SJSA1 (cell line): ENCODE data around the gene KCNJ12. TPM values are rescaled to one million over a fixed set of nuclear protein-coding genes. Genes with fewer than 3 reads are reported as not detected.
"Not testable (repeated sequence)": the region's sequence is repeated elsewhere in the genome, so short reads cannot be mapped to it uniquely, and the experiment has no call there.

Experiments
- DNase-seq, 2 experiments: peaks; one replicate each; pipeline ENCODE4 v3.0.0-alpha.2; 2015 to 2020; ENCODE audit warnings: low spot score in 2 of 2, low read depth in 1 of 2
- H3K27ac ChIP-seq: fragments of 250-450 bp; sonication (Bioruptor Pico); 2 replicates; pipeline ENCODE4 v1.5.1; 2020; ENCODE audit warnings: mild to moderate bottlenecking, moderate library complexity
- H3K27me3 ChIP-seq: fragments of 250-450 bp; sonication (Bioruptor Pico); replicated peaks from 2 replicates; pipeline ENCODE4 v1.5.1; 2020; ENCODE audit warnings: mild to moderate bottlenecking, moderate library complexity
- H3K36me3 ChIP-seq: fragments of 250-450 bp; sonication (Bioruptor Pico); 2 replicates; pipeline ENCODE4 v1.5.1; 2020; ENCODE audit warnings: mild to moderate bottlenecking
- H3K4me1 ChIP-seq: fragments of 250-450 bp; sonication (Bioruptor Pico); replicated peaks from 2 replicates; pipeline ENCODE4 v1.6.1; 2021; ENCODE audit warnings: mild to moderate bottlenecking
- H3K4me3 ChIP-seq: fragments of 250-450 bp; sonication (Bioruptor Pico); 2 replicates; pipeline ENCODE4 v1.5.1; 2020; ENCODE audit warnings: mild to moderate bottlenecking
- H3K9me3 ChIP-seq: fragments of 250-450 bp; sonication (Bioruptor Pico); replicated peaks from 2 replicates; pipeline ENCODE4 v1.5.1; 2020; ENCODE audit warnings: mild to moderate bottlenecking
- total RNA-seq: library from RNA; depleted of rRNA; stranded (reverse); fragments of >200 nt; shearing (Covaris generic); gene quantifications from 2 replicates; pipeline ENCODE4 v1.2.3, GENCODE V29; 2014

KCNJ12 gene
- total RNA-seq, 1 experiment from 2014 or later, result not detected

GRCh38 chr17:21453144-21453898 is 77.2 kb downstream of the KCNJ12 start:
- no peaks in the 10 kb centered on the region for H3K27me3 ChIP-seq
- no peak overlapping the region for H3K27ac ChIP-seq
- DNase-seq, result no peak
- H3K9me3 ChIP-seq, result no peaks in the 10 kb centered on the region
- no peaks in the 10 kb centered on the region for H3K36me3 ChIP-seq
- H3K4me1 ChIP-seq, result no peaks in the 10 kb centered on the region
- no peak overlapping the region for H3K4me3 ChIP-seq

GRCh38 chr17:21454006-21454405 is 77.8 kb downstream of the KCNJ12 start:
- not testable (repeated sequence) for H3K36me3 ChIP-seq, DNase-seq, H3K27ac ChIP-seq, H3K4me1 ChIP-seq, H3K27me3 ChIP-seq, H3K4me3 ChIP-seq, H3K9me3 ChIP-seq

GRCh38 chr17:21454441-21454840 is 78.3 kb downstream of the KCNJ12 start:
- H3K36me3 ChIP-seq, result no peaks in the 10 kb centered on the region
- H3K4me1 ChIP-seq, result no peaks in the 10 kb centered on the region
- H3K9me3 ChIP-seq, result no peaks in the 10 kb centered on the region
- no peak for DNase-seq
- H3K27ac ChIP-seq, result no peak overlapping the region
- H3K27me3 ChIP-seq, result no peaks in the 10 kb centered on the region
- H3K4me3 ChIP-seq, result no peak overlapping the region

DNA sequence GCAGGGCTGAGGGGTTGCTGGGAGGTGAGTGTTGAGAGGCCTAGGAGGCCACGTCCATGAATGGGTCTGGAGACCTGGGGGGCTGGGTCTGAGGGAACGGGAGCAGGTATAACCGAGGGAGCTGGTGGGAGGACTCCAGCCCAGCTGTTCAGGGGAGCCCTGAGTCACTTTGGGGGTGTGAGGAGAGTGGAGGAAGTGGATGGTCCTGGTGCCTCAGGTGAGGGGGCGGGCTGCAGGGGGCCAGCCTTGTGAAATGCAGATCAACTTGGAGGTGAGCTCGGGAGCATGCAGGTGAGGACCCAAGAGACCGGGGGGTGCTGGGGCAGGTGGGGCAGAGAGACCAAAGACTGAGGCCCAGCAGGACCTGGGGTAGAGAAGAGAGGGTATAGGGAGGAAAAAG is 79.6 kb downstream of the KCNJ12 start:
- Histone ChIP-seq H3K27ac (no peak overlapping the region), H3K36me3 (no peaks in the 10 kb centered on the region), H3K4me1 (no peaks in the 10 kb centered on the region), H3K4me3 (no peak overlapping the region), H3K9me3 (no peaks in the 10 kb centered on the region), H3K27me3 (no peaks in the 10 kb centered on the region)
- DNase-seq, result no peak

DNA sequence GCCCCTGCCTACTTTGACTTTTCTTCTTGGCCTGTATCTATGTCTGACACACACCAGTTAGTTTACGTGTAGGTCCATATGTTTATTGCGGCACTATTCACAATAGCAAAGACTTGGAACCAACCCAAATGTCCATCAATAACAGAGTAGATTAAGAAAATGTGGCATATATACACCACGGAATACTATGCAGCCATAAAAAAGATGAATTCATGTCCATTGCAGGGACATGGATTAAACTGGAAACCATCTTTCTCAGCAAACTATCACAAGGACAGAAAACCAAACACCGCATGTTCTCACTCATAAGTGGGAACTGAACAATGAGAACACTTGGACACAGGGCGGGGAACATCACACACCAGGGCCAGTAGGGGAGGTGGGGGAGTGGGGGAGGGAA is 80.3 kb downstream of the KCNJ12 start:
- H3K27ac ChIP-seq, H3K4me3 ChIP-seq, H3K9me3 ChIP-seq, H3K27me3 ChIP-seq, DNase-seq, H3K36me3 ChIP-seq, H3K4me1 ChIP-seq: not testable (repeated sequence)

DNA sequence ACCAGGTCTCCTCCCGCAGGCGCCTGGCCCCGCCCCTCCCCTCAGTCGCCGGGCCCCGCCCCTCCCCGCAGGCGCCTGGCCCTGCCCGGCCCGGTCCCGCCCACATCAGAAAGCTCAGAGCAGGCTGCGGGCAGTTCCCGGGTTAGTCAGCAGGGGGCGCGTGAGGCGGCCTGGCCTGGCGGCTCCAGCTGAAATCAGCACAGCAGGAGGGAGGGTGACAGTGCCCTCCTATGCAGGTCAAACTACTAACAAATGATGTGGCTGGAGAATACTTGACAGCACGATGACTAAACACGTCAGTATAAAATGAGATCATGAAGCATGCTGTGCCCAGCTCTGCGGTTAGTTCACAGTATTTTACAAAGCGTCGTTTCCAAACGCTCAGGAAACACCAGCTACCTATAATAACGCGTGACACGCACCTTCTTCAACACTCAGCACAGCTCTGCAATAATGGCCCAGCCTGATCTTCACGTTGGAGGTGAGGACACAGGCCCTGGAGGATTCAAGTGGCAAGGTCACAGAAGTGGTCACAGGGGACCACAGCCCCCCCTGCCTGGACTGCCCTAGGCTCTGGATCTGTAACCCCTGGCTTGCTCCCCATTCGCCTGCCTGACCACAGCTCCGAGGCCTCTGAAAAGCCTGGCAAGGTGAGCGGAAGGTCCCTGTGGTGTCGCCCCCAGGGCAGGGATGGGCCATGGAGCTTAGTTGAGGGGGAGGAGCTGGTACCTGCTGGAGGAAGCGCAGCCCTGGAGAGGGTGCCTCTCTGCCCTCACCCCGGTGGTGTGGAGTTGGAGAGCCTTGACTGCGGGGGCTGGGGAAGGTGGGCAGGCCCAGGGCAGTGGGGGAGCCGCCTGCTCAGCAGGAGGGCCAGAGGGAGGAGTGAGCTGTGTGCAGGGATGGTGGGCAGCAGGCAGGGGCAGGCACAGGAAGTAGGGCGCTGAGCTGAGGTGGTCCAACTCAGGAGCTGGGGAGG is 81.2 kb downstream of the KCNJ12 start:
- peak; percentile 77 to 86 for DNase-seq
- no peaks in the 10 kb centered on the region for H3K36me3 ChIP-seq
- H3K4me3 ChIP-seq, result no peak overlapping the region
- no peak overlapping the region for H3K27ac ChIP-seq
- no peaks in the 10 kb centered on the region for H3K9me3 ChIP-seq
- H3K27me3 ChIP-seq, result no peaks in the 10 kb centered on the region
- no peaks in the 10 kb centered on the region for H3K4me1 ChIP-seq

GRCh38 chr17:21458054-21458453 is 81.9 kb downstream of the KCNJ12 start:
- Histone ChIP-seq H3K4me3 (no peak overlapping the region), H3K36me3 (no peaks in the 10 kb centered on the region), H3K27ac (no peak overlapping the region), H3K9me3 (no peaks in the 10 kb centered on the region), H3K27me3 (no peaks in the 10 kb centered on the region), H3K4me1 (no peaks in the 10 kb centered on the region)
- DNase-seq, result no peak

DNA sequence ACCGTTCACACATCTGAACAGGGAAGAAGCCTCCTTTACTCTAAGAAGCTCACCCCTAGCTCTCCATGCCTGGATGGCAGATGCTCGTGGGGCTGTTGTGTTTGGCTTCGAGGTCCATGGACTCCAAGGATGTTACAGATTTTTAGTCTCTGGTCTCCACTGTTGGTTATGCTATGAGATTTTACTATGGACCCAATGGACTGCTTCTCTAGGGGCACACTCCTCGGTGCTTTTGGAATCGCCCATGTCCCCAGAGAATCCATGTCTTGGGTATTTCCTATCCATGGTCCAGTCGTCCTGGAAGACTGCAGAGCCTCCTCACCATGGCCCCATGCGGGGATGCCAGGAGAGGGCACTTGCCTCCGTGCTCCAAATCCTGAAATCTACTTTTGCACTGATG is 83.4 kb downstream of the KCNJ12 start:
- Histone ChIP-seq H3K27ac (no peak overlapping the region), H3K36me3 (no peaks in the 10 kb centered on the region), H3K4me3 (no peak overlapping the region), H3K9me3 (no peaks in the 10 kb centered on the region), H3K4me1 (no peaks in the 10 kb centered on the region), H3K27me3 (no peaks in the 10 kb centered on the region)
- DNase-seq, result no peak

- H3K9me3 ChIP-seq, result no peaks in the 10 kb centered on the region
- H3K27me3 ChIP-seq, result no peaks in the 10 kb centered on the region
- no peak overlapping the region for H3K27ac ChIP-seq
- H3K4me3 ChIP-seq, result no peak overlapping the region
- DNase-seq, result no peak
- H3K4me1 ChIP-seq, result no peaks in the 10 kb centered on the region
- no peaks in the 10 kb centered on the region for H3K36me3 ChIP-seq
These were observed 84.2 kb downstream of the KCNJ12 start for GRCh38 chr17:21460358-21460757.

GRCh38 chr17:21462237-21462636 is 86.1 kb downstream of the KCNJ12 start:
- Histone ChIP-seq H3K36me3 (no peaks in the 10 kb centered on the region), H3K4me1 (no peaks in the 10 kb centered on the region), H3K4me3 (no peak overlapping the region), H3K27ac (no peak overlapping the region), H3K27me3 (no peaks in the 10 kb centered on the region), H3K9me3 (no peaks in the 10 kb centered on the region)
- no peak for DNase-seq

DNA sequence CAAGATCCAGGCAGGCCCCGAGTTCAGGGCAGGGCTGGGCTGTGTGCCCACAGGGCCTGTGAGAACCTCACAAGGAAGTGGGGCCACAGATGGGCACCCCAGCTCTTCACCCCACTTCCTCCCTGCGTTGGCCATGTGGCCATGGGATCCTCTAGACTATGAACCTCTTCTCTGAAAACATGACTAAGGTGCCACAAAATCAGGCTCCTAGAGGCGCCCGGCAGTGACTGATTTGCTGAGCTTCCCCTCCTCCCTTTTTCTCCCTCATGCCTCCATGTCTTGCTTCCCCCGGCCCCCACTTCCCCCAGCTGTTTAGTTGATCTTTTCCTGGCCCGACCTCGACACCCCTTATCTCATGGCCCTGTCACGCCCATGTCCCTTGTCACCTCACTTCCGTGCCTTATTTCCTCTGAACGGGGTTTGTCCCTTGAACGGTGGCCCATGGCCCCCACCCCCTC is 87.1 kb downstream of the KCNJ12 start:
- H3K9me3 ChIP-seq, result no peaks in the 10 kb centered on the region
- DNase-seq, result no peak

DNA sequence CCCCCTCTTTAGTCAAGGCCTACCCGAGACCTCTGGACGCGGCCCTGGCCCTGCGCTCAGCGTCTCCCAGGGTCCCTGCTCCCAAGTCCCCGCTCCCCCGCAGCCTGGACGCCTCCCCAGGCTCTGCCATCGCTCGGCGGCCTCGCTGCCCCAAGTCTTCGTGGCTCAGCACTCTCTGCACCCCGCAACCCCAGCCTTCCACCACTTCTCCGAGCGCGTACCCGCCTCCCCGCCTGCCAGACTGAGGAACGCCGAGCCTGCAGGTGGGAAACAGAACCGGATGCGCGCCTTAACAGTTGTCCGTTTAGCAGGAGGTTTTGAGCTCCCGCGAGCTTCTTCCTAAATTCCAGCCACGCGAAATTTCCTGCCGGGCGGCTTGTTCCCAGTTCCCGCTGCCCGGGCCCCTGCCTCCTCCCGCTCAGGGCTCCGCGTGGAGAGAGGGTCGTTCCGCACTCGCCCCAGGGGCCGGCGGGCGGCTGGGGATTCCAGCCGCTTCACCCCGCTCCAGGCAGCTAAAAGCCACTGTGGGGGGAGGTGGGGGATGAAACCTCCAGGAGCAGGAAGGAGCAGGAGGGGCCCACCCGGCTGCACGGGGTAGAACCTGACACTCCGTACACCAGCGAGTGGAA is 87.7 kb downstream of the KCNJ12 start:
- H3K4me1 ChIP-seq, result no peaks in the 10 kb centered on the region
- DNase-seq, result no peak
- H3K4me3 ChIP-seq, result no peak overlapping the region
- H3K9me3 ChIP-seq, result no peaks in the 10 kb centered on the region
- H3K27me3 ChIP-seq, result no peaks in the 10 kb centered on the region
- H3K27ac ChIP-seq, result no peak overlapping the region
- H3K36me3 ChIP-seq, result no peaks in the 10 kb centered on the region

More for the DNA sequence above, 87.1 kb downstream of the KCNJ12 start:
- no peak overlapping the region for H3K4me3 ChIP-seq
- no peak overlapping the region for H3K27ac ChIP-seq
- H3K4me1 ChIP-seq, result no peaks in the 10 kb centered on the region
- no peaks in the 10 kb centered on the region for H3K36me3 ChIP-seq
- no peaks in the 10 kb centered on the region for H3K27me3 ChIP-seq

- no peak for DNase-seq
- no peak overlapping the region for H3K27ac ChIP-seq
- no peaks in the 10 kb centered on the region for H3K36me3 ChIP-seq
- H3K9me3 ChIP-seq, result no peaks in the 10 kb centered on the region
- no peaks in the 10 kb centered on the region for H3K4me1 ChIP-seq
- no peaks in the 10 kb centered on the region for H3K27me3 ChIP-seq
- H3K4me3 ChIP-seq, result no peak overlapping the region
These were observed 88.5 kb downstream of the KCNJ12 start for GRCh38 chr17:21464611-21465021.

GRCh38 chr17:21466550-21466949 is 90.4 kb downstream of the KCNJ12 start:
- no peaks in the 10 kb centered on the region for H3K36me3 ChIP-seq
- no peak for DNase-seq
- no peaks in the 10 kb centered on the region for H3K27me3 ChIP-seq
- H3K4me1 ChIP-seq, result no peaks in the 10 kb centered on the region
- no peaks in the 10 kb centered on the region for H3K9me3 ChIP-seq
- H3K4me3 ChIP-seq, result no peak overlapping the region
- H3K27ac ChIP-seq, result no peak overlapping the region
